CD4-positive, alpha-beta T cell treated with Interleukin-2 at 100 ng/mL for 4 hours (primary cell): Measurements from ENCODE around the gene EBI3.
A peak's percentile ranks its signal among the peaks of the same experiment; 100 is the strongest.
"Not testable (repeated sequence)": the region's sequence is repeated elsewhere in the genome, so short reads cannot be mapped to it uniquely, and the experiment has no call there.

ENCODE experiments used
- DNase-seq: peaks from one replicate; pipeline ENCODE4 v3.0.0-alpha.2; 2020; ENCODE audit warnings: low spot score

The EBI3 gene

GRCh38 chr19:4200940-4201542 lies 28.3 kb upstream of the EBI3 start:
- no peak for DNase-seq

- DNase-seq: no peak
Observed at GRCh38 chr19:4201798-4202197, 27.5 kb upstream of the EBI3 start.

GRCh38 chr19:4206818-4207484 lies 22.4 kb upstream of the EBI3 start:
- no peak for DNase-seq

GRCh38 chr19:4208385-4209094 lies 20.8 kb upstream of the EBI3 start:
- DNase-seq: no peak

GRCh38 chr19:4210166-4210731 lies 19.1 kb upstream of the EBI3 start:
- no peak for DNase-seq

- DNase-seq: no peak
Observed at GRCh38 chr19:4213116-4213515, 16.2 kb upstream of the EBI3 start.

- DNase-seq: no peak
Observed at GRCh38 chr19:4215807-4216206, 13.5 kb upstream of the EBI3 start.

- no peak for DNase-seq
Observed at GRCh38 chr19:4216846-4217245, 12.5 kb upstream of the EBI3 start.

- no peak for DNase-seq
Observed at GRCh38 chr19:4217429-4218264, 11.7 kb upstream of the EBI3 start.

GRCh38 chr19:4218523-4218922 lies 10.8 kb upstream of the EBI3 start:
- not testable (repeated sequence) for DNase-seq

GRCh38 chr19:4220188-4220587 lies 9.1 kb upstream of the EBI3 start:
- DNase-seq: no peak

- DNase-seq: no peak
Observed at GRCh38 chr19:4224470-4224869, 4.9 kb upstream of the EBI3 start.

- DNase-seq: no peak
Observed at GRCh38 chr19:4225885-4226284, 3.4 kb upstream of the EBI3 start.

- DNase-seq: no peak
Observed at GRCh38 chr19:4227771-4228170, 1.6 kb upstream of the EBI3 start.

- DNase-seq: no peak
Observed at GRCh38 chr19:4228765-4229178, 551 bp upstream of the EBI3 start.

GRCh38 chr19:4230237-4230636 lies 914 bp downstream of the EBI3 start:
- DNase-seq: not testable (repeated sequence)

- not testable (repeated sequence) for DNase-seq
Observed at GRCh38 chr19:4231521-4231920, 2.2 kb downstream of the EBI3 start.

- DNase-seq: not testable (repeated sequence)
Observed at GRCh38 chr19:4232139-4232538, 2.8 kb downstream of the EBI3 start.

GRCh38 chr19:4232614-4233281 lies 3.4 kb downstream of the EBI3 start:
- DNase-seq: no peak

- peak; percentile 51 for DNase-seq
Observed at GRCh38 chr19:4233282-4233853, 4.0 kb downstream of the EBI3 start.
